Nephron (organoid): ENCODE measurements around the gene TPRG1L.

Experiments used
- H3K27ac Mint-ChIP-seq, 3 experiments: 2 replicates each; pipeline ENCODE4 v1.8.0; 2020; ENCODE audit warnings: mixed read lengths in 3 of 3, mild to moderate bottlenecking in 2 of 3, moderate library complexity in 1 of 3
- H3K27me3 Mint-ChIP-seq: 2 replicates; pipeline ENCODE4 v1.8.0; 2021; ENCODE audit warnings: low read depth, mild to moderate bottlenecking, moderate library complexity, mixed read lengths
- H3K36me3 Mint-ChIP-seq: 2 replicates; pipeline ENCODE4 v1.8.0; 2020; ENCODE audit warnings: low read depth, mixed read lengths
- H3K4me1 Mint-ChIP-seq: 2 replicates; pipeline ENCODE4 v1.8.0; 2020; ENCODE audit warnings: mixed read lengths
- H3K4me3 Mint-ChIP-seq, 3 experiments: 2 replicates each; pipeline ENCODE4 v1.8.0; 2020; ENCODE audit warnings: mild to moderate bottlenecking in 3 of 3, mixed read lengths in 3 of 3, moderate library complexity in 2 of 3
- H3K9me3 Mint-ChIP-seq: 2 replicates; pipeline ENCODE4 v1.8.0; 2020; ENCODE audit warnings: mixed read lengths
- TF ChIP-seq, protein P1 (sequence below), 3 experiments: fragments of 200-600 bp; sonication (generic); IDR thresholded peaks; one replicate each; pipeline ENCODE4 v1.5.0; 2021; ENCODE audit warnings: antibody characterized with exemption in 3 of 3; ENCODE audit not compliant: unreplicated experiment in 3 of 3

TPRG1L gene

DNA sequence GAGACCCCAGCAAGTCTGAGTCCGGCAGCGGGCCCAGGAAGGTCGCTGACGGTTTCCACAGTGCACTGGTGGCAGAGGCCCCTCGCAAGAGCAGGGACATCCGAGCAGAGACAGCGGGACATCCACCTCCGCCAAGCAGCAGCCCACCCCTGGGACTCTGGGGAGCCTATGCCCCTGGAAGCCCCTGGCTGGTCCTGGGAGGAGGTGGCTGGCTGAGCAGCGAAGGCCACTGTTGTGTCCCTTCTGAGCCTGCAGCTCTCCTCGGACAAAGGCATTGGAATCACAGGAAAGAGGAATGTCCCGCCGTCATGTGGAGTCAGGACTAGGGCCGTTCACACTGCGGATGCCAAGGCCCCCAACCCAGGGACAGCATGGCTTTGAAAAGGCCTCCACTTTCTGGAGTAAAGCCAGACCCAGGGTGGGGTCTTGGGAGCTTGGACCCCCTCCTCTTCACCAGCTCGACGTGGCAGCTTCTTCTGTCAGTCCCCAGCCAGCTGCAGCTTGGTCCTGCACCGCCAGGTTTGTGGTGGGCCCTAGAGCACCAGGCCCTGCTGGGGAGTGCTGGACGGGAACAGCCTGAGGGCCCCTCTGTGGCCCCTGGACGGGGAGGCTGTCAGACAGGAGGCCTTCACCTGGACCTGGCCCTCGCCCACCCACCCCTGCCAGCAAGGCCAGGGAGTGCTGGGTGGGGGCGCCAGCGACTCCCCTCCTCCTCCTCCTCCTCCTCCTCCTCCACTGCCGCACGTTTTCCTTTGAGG, 14.9 kb upstream of the TPRG1L start:
- Mint-ChIP-seq H3K9me3 (no peaks in the 10 kb centered on the region), H3K27me3 (peaks cover 17% of the 10 kb centered on the region), H3K27ac (peak overlapping the region; percentile 63 to 94 (median 74)), H3K4me3 (peak overlapping the region; percentile 84 to 92 (median 89)), H3K4me1 (peaks cover 41% of the 10 kb centered on the region), H3K36me3 (no peaks in the 10 kb centered on the region)
- TF ChIP-seq, protein P1, sequence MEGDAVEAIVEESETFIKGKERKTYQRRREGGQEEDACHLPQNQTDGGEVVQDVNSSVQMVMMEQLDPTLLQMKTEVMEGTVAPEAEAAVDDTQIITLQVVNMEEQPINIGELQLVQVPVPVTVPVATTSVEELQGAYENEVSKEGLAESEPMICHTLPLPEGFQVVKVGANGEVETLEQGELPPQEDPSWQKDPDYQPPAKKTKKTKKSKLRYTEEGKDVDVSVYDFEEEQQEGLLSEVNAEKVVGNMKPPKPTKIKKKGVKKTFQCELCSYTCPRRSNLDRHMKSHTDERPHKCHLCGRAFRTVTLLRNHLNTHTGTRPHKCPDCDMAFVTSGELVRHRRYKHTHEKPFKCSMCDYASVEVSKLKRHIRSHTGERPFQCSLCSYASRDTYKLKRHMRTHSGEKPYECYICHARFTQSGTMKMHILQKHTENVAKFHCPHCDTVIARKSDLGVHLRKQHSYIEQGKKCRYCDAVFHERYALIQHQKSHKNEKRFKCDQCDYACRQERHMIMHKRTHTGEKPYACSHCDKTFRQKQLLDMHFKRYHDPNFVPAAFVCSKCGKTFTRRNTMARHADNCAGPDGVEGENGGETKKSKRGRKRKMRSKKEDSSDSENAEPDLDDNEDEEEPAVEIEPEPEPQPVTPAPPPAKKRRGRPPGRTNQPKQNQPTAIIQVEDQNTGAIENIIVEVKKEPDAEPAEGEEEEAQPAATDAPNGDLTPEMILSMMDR (IDR thresholded peaks at IDR 0.05; ENCODE audit: unreplicated experiment in 3 of 3): no peak

GRCh38 chr1:3610527-3611169, 14.2 kb upstream of the TPRG1L start:
- H3K27ac Mint-ChIP-seq: peak overlapping the region; percentile 63 to 94 (median 74)
- peaks cover 44% of the 10 kb centered on the region for H3K4me1 Mint-ChIP-seq
- H3K9me3 Mint-ChIP-seq: no peaks in the 10 kb centered on the region
- H3K4me3 Mint-ChIP-seq: peak overlapping the region; percentile 84 to 92 (median 89)
- TF ChIP-seq, protein P1 (IDR thresholded peaks at IDR 0.05; ENCODE audit: unreplicated experiment in 3 of 3): no peak
- H3K36me3 Mint-ChIP-seq: no peaks in the 10 kb centered on the region
- peaks cover 23% of the 10 kb centered on the region for H3K27me3 Mint-ChIP-seq

DNA sequence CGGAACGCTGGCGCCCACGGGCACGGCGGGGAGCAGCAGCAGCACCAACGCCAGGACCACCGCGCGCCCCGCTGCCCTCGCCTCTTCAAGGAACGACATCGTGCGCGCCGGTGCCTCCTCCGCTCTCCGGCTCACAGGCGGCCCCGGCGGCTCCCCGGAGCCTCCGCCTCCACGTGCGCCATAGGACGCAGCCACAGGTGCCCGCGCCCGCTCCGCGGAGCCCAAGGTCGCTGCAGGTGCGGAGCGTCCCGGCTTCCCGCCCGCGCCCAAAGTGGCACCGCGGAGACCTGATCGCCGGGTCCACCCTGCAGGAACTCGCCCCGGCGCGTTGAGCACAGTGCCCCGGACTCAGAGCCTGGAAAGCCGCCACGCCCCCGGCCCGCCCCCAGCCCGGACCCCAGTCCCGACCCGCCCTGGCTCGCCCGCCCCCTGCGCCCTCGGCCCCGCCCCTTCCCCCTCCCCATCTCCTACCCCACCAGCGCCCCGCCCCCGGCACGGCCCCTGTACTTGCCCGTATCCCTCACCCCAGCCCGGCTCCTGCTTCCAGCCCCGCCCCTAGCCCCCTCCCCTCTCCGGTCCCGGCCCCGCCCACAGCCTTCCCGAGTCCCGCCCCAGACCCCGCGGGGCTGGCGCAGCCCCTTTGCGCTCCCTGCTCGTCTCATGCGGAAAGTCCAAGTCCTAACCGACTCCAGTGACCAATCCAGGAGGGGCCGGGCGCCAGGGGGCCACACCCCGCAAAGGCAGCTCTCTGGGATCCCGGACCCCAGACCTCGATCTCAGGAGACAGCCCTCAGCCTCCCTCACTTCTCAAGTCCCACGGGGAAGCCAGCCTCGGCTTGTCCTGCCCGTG, 13.4 kb upstream of the TPRG1L start, which contains the start of gene MEGF6:
MEGF6 (minus strand) TSS at position 339 of the 850 bp plus-strand sequence; CDS start at position 99, 240 bp downstream.
- Mint-ChIP-seq H3K9me3 (no peaks in the 10 kb centered on the region), H3K27ac (peak within 1 kb of the TSS; percentile 63 to 94 (median 74)), H3K36me3 (no peaks in the 10 kb centered on the region), H3K4me3 (peak within 1 kb of the TSS; percentile 84 to 92 (median 89)), H3K4me1 (peaks cover 48% of the 10 kb centered on the region), H3K27me3 (peaks cover 30% of the 10 kb centered on the region)
- TF ChIP-seq, protein P1 (IDR thresholded peaks at IDR 0.05; ENCODE audit: unreplicated experiment in 3 of 3): no peak

DNA sequence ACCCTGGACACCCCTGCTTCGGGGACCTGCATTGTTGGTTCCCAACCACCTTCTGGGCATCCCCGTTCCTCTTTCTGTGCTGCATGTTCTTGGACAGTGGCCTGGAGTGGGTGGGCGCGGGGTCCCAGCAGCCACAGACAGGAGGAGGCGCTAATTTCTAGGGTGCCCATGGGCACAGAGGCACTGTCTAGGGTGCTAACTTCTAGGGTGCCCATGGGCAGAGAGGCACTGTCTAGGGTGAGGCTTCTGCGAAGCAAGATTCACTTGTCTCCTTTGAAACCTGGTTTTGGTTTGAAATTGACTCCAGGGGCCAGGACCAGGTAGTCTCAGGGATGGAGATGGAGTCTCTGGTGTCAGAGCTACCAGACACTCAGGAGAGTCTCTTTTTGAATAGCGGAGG, 12.7 kb upstream of the TPRG1L start:
- H3K9me3 Mint-ChIP-seq: no peaks in the 10 kb centered on the region
- TF ChIP-seq, protein P1 (IDR thresholded peaks at IDR 0.05; ENCODE audit: unreplicated experiment in 3 of 3): no peak
- peaks cover 36% of the 10 kb centered on the region for H3K27me3 Mint-ChIP-seq
- peak overlapping the region; percentile 68 to 79 (median 78) for H3K4me3 Mint-ChIP-seq
- H3K36me3 Mint-ChIP-seq: no peaks in the 10 kb centered on the region
- peaks cover 48% of the 10 kb centered on the region for H3K4me1 Mint-ChIP-seq
- H3K27ac Mint-ChIP-seq: no peak overlapping the region

DNA sequence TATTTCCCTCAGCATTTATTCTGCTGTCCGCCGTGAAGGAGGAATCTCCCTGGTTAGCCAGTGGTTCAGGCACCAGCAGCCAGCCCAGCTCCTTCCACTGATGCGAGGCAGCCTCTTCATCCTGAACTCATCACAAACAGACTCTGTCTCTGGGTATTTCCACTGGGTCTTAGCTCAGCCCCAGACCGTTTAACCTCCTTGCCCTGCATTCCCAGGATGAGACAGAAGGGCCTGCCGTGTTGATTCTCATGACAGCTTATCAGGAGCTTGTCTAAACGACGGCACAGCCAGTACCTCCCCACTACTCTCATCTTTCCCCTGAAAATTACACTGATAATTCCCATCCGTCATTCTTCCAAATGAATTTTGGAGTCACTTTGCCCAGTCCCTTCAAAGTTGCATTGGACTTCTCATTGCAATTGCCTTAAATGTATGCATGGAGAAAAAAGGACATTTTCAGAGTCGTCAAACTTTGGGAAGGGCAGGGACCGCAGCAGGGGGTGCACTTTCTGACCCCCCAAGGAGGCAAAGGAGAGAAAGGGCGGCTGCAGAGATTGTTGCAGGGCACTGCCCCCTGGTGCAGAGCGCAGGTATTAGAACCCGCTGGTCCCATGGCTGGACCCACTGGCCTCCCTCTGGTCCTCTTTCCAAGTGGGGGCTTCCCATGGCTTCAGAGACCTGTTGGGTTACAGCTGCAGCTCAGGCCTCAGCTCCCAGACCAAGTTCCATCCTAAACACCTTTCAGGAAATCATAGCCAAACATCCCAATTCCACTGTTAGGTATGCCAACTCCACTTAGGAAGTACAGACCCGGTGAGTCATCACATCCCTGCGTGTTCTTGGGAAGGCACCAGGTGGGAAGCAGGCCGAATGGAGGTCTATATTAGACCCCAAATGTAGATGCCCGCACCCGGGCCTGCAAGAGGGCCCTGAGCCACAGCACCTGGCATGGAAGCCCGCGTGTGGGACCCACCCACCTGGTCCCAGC, 9.8 kb upstream of the TPRG1L start:
- Mint-ChIP-seq H3K4me3 (peak overlapping the region in 1 of 3 experiments; percentile 56), H3K27ac (peak overlapping the region in 2 of 3 experiments; percentile 41 to 72), H3K9me3 (no peaks in the 10 kb centered on the region)

More for the DNA sequence above, 9.8 kb upstream of the TPRG1L start:
- Mint-ChIP-seq H3K27me3 (peaks cover 55% of the 10 kb centered on the region), H3K36me3 (no peaks in the 10 kb centered on the region), H3K4me1 (peaks cover 46% of the 10 kb centered on the region)
- TF ChIP-seq, protein P1 (IDR thresholded peaks at IDR 0.05; ENCODE audit: unreplicated experiment in 3 of 3): peak; percentile 57 to 62 (median 61)
